ENCODE measurements around the gene ATP6V0A1.
"Not testable (repeated sequence)": the region's sequence is repeated elsewhere in the genome, so short reads cannot be mapped to it uniquely, and the experiment has no call there.

The ATP6V0A1 gene

DNA sequence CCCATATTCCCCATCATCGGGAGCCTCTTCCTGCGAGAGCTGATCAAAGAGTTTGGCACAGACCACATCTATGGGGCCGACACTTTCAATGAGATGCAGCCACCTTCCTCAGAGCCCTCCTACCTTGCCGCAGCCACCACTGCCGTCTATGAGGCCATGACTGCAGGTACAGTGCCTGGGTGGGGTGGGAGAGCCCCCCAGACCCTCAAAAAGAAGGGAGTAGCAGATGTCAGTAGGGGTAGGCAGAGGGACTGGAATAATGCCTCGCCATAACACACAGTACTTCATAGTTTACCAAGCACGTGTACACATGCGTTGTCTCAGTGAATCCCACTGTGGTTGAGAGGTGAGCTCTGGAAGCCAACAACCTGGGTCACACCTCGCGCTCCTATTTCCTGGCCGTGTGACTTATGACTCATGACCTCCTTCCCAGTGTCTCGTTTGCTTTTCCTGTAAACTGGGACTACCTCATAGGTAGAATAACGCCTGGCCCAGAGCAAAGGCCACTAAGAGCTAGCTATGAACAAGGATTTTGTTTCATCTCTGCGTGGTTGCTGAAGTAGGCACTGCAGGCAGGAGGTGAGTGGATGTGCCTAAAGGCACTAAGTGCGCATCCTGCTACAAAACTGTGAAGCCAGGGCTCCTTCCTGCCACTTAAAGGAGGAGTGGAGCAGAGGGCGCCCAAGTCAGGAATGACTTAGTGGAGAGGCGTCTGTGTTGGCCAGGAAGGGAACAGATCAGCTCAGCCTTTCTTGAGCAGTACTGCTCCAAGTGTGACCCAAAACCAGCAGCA, 82.6 kb downstream of the ATP6V0A1 start:
- DNase-seq (ENCODE audit: low spot score), result peak; percentile 2

DNA sequence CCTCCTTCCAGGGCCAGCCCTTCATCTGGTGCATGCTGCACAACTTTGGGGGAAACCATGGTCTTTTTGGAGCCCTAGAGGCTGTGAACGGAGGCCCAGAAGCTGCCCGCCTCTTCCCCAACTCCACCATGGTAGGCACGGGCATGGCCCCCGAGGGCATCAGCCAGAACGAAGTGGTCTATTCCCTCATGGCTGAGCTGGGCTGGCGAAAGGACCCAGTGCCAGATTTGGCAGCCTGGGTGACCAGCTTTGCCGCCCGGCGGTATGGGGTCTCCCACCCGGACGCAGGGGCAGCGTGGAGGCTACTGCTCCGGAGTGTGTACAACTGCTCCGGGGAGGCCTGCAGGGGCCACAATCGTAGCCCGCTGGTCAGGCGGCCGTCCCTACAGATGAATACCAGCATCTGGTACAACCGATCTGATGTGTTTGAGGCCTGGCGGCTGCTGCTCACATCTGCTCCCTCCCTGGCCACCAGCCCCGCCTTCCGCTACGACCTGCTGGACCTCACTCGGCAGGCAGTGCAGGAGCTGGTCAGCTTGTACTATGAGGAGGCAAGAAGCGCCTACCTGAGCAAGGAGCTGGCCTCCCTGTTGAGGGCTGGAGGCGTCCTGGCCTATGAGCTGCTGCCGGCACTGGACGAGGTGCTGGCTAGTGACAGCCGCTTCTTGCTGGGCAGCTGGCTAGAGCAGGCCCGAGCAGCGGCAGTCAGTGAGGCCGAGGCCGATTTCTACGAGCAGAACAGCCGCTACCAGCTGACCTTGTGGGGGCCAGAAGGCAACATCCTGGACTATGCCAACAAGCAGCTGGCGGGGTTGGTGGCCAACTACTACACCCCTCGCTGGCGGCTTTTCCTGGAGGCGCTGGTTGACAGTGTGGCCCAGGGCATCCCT, 84.8 kb downstream of the ATP6V0A1 start:
- peak; percentile 4 for DNase-seq (ENCODE audit: low spot score)

DNA sequence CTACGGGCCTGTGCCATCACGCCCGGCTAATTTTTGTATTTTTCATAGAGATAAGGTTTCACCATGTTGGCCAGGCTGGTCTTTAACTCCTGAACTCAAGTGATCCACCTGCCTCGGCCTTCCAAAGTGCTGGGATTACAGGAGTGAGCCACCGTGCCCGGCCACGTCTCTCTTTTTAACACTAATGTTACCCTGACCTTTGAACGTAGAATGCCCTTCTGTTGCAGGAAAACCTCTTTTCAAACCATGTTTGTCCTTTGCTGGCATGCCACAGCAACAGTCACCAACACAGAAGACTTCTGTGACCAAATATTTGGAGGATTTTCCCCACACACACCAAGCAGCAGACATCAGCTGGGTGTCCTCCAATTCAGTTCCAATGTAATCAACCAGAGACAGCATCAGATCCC, 86.2 kb downstream of the ATP6V0A1 start:
- no peak for DNase-seq (ENCODE audit: low spot score)

DNA sequence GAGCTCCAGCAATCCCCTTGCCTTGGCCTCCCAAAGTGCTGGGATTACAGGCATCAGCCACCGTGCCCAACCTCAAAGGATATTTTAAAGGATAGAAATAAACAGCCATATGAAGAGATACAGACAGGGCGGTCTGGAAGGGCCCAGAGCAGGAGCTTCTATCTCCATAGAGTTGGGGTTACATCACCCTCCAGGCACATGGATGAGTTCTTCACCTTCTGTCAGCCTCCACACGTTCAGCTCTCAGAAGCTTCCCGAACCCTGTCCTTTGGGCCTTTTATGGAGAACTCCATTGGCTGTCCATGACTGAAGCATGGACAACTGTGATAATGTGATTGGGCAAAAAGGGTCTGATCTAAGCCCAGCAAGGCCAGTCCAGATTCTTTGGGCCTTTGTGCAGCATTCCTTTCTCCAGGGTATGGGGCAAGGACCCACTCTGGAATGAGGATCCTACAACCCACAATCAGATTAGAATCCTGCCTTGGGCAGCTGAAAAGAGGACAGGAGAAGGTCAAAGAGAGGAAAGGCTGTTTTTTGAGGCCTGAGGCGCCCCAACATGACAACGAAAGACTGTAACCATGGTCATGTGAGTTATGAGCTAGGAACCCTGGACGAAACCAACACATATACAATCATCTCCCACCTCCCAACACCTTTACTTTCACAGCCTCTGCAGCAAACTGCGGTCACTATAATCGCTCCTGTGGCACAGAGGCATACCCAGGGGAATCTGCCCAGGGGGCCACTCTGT, 87.3 kb downstream of the ATP6V0A1 start:
- DNase-seq (ENCODE audit: low spot score), result not testable (repeated sequence)

DNA sequence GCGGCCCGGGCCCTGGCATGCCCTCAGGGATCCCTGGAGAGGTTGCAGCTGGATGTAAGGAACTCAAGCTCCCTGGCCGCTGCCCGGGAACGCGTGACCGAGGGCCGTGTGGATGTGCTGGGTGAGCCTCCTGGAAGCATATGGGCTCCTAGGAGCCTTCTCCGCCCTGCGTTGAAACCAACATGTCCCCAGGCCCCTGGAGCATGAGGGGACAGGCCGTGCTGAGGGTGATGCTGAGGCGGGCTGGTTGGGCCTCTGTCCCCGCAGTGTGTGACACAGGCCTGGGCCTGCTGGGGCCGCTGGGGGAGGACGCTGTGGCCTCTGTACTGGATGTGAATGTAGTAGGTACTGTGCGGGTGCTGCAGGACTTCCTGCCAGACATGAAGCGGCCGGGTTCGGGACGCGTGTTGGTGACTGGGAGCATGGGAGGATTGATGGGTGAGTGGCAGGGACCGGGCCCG, 88.4 kb downstream of the ATP6V0A1 start:
- no peak for DNase-seq (ENCODE audit: low spot score)

DNA sequence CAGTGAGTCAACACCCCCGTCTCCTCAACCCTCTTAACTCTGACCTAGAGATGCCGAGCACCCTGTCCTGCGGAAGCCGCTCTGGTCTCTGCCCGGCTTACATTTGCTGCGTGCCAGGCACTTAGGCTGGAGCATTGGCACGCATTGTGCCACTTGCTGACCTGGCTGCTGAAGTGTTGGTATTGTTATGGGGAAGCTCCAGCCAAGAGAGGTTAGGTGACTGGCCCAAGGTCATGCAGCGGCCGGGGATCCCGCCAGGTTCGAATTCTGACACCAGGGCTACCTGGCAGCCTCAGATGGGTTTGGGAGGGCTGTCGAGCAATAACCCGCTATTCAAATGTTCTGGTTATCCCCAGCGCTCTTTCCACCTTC, 89.0 kb downstream of the ATP6V0A1 start:
- no peak for DNase-seq (ENCODE audit: low spot score)

DNA sequence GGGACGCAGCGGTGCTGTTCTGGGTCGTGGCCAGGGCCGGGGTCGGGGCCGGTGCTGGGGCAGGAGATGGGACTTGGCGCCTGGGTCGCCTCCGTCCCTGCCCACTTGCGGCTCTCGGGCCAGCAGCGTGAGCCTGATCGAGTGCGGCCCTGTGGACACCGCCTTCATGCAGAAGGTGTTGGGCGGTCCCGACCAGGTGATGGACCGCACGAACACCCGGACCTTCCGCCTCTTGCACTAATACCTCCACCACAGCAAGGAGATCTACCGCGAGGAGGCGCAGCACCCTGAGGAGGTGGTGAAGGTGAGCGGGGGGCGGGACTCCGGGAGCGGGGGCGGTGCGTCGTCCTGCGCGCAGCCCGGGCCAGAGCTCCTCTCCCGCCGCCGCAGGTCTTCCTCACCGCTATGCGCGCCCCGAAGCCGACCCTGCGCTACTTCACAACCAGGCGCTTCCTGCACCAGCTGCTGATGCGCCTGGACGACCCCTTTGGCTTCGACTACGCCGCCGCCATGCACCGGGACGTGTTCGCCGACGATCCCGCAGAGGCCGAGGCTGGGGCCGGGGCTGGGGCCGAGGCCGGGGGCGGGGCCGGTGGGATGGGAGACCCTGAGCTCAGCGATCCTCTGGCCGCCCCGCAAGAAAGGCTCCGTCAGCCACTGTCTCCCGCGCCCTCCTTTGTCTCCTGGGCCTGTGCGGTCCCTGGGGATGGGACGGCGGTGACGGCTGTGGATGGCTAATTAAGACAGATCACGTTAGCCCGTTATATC, 89.6 kb downstream of the ATP6V0A1 start:
- DNase-seq (ENCODE audit: low spot score), result no peak

DNA sequence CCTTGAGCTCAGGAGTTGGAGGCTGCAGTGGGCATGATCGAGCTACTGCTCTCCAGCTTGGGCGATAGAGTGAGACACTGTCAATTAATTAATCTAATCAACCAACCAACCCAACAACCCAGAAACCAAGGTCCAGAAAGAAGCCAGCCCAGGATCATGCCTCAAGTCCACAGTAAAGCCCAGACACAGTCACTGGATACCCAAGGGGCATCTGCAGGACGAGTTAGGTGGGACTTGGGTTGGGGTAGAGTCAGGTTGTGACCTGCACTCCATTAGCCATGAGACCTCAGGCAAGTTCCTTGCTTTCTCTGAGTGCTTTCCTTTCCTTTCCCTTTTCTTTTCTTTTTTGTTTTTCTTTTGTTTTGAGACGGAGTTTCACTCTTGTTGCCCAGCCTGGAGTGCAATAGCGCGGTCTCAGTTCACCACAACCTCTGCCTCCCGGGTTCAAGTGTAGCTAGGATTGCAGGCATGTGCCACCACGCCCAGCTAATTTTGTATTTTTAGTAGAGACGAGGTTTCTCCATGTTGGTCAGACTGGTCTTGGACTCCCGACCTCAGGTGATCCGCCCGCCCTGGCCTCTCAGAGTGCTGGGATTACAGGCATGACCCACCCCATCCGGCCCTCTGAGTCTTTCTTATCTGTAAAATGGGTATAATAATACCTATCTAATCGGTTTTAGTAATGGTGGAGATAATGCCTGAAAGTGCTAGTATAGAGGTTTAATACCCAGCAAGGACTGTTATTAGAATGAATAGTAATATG, 90.5 kb downstream of the ATP6V0A1 start:
- DNase-seq (ENCODE audit: low spot score), result no peak

DNA sequence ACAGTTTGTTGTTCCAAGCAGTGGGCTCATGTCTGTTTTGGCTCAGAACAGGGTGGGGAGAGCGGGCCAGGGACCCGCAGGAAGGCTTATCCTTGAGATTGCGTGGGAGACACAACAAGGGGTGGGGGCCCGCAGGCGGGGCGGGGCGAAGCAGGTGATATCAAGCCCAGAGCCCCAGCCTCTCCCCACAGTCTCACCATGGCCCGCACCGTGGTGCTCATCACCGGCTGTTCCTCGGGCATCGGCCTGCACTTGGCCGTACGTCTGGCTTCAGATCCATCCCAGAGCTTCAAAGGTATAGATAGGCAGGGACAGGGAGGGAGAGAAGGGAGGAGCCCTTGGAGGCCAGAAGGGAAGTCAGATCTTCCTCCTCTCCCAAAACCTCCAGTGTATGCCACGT, 94.1 kb downstream of the ATP6V0A1 start, which contains the start of gene HSD17B1:
TSS of gene HSD17B1 (plus strand) at position 188 of the 400 bp plus-strand sequence. CDS start at position 199, 11 bp downstream.
- DNase-seq (ENCODE audit: low spot score), result not testable (repeated sequence)

DNA sequence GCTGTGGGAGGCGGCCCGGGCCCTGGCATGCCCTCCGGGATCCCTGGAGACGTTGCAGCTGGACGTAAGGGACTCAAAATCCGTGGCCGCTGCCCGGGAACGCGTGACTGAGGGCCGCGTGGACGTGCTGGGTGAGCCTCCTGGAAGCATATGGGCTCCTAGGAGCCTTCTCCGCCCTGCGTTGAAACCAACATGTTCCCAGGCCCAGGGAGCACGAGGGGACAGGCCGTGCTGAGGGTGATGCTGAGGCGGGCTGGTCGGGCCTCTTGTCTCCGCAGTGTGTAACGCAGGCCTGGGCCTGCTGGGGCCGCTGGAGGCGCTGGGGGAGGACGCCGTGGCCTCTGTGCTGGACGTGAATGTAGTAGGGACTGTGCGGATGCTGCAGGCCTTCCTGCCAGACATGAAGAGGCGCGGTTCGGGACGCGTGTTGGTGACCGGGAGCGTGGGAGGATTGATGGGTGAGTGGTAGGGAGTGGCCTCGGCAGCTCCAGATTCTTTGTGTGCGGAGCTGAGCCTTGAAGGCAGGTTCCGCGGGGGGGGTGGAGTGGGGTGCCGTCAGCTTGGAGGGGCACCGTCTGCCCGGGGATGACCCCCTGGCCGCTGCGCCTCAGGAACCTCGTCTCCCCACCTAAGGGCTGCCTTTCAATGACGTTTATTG, 94.6 kb downstream of the ATP6V0A1 start:
- no peak for DNase-seq (ENCODE audit: low spot score)

DNA sequence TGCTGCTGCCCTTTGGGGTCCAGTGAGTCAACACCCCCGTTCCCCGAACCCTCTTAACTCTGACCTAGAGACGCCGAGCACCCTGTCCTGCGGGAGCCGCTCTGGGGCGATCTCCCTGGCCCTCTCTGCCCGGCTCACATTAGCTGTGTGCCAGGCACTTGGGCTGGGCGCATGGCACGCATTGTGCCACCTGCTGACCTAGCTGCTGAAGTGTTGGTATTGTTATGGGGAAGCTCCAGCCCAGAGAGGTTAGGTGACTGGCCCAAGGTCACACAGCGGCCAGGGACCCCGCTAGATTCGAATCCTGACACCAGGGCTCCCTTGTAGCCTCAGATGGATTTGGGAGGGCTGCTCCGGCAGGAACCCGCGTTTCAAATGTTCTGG, 95.2 kb downstream of the ATP6V0A1 start:
- no peak for DNase-seq (ENCODE audit: low spot score)

DNA sequence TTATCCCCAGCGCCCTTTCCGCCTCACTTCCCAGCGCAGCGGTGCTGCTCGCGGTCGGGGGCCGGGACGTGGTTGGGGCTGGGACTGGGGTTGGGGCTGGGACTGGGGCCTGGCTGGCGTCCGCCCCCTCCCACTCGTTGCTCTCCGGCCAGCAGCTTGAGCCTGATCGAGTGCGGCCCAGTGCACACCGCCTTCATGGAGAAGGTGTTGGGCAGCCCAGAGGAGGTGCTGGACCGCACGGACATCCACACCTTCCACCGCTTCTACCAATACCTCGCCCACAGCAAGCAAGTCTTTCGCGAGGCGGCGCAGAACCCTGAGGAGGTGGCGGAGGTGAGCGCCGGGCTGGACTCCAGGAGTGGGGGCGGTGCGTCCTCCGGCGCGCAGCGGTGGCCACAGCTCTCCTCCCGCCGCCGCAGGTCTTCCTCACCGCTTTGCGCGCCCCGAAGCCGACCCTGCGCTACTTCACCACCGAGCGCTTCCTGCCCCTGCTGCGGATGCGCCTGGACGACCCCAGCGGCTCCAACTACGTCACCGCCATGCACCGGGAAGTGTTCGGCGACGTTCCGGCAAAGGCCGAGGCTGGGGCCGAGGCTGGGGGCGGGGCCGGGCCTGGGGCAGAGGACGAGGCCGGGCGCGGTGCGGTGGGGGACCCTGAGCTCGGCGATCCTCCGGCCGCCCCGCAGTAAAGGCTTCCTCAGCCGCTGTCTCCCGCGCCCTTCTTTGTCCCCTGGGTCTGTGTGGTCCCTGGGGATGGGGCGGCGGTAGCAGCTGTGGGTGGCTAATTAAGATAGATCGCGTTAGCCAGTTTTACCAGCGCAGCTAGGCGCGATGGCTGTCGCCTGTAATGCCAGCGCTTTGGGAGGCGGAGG, 95.8 kb downstream of the ATP6V0A1 start:
- DNase-seq (ENCODE audit: low spot score), result peak; percentile 89

DNA sequence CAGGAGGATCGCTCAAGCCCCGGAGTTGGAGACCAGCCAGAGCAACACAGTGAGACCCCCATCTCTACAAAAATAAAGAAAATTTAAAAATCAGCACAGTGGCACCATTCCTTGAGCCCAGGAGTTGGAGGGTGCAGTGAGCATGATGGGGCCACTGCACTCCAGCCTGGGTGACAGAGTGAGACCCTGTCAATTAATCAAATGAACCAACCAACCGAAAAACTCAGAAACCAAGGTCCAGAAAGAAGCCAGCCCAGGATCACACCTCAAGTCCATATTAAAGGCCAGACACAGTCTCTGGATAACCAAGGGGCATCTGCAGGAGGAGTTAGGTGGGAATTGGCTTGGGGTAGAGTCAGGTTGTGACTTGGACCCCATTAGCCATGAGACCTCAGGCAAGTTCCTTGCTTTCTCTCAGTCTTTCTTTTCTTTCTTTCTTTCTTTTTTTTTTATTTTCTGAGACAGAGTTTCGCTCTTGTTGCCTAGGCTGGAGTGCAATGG, 96.5 kb downstream of the ATP6V0A1 start:
- DNase-seq (ENCODE audit: low spot score), result no peak

DNA sequence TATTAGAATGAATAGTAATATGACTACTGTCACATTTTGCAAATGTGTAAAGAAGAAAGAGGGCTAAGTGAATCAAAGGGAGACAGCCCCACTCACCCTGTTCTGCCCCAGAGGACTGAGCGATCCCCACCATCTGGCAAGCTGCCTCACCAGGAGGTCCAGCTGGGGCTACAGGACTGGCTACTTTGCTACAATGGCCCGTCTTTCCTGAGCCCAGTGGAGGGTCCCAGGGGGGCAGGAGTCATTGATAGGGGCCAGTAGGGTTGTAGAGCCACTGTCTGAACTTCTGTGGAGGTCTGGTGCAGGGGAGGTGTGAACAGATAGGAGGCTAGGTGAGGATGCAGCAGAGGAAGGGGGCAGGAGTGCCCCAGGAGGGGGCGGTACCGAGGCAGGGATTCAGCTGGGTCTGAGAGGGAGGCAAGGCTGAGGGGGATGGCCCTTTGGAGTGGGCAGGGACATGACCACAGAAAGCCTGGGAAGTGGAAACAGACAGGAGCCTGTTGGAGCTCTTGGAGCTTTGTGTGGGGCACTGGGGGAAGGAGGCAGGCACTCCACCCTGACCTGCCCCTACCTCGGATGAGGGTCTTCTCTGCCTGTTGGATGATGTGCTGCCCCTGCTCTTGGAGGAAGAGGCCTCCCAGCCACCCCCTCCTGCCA, 97.4 kb downstream of the ATP6V0A1 start:
- DNase-seq (ENCODE audit: low spot score), result not testable (repeated sequence)

DNA sequence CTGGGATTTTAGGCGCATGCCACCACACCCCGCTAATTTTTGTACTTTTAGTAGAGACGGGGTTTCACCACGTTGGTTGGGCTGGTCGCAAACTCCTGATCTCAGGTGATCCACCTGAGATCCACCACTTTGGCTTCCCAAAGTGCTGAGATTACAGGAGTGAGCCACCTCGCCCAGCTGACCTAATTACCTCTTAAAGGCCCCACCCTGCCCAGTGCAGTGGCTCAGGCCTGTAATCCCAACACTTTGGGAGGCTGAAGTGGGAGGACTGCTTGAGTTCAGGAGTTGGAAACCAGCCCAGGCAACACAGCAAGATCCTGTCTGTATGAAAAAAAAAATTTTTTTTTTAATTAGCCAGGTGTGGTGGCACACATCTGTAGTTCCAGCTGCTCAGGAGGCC, 100.4 kb downstream of the ATP6V0A1 start:
- DNase-seq (ENCODE audit: low spot score), result no peak

DNA sequence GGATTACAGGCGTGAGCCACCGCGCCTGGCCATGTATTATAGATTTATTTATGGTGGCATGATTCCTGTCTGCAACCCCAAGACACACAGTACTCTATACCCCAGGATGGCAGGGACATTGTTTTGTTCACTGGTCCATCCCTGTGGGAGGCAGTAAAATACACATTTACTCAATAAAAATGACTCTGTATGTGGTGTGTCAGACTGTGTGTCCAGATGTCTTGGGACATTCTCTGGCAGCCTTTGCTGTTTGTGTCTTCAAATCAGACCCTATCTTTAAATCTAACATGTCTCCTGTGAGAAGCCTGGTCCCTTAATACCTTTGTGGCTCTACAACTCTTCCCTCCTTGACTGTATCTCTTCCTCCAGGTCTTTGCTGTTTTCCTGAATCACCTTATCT, 101.6 kb downstream of the ATP6V0A1 start:
- DNase-seq (ENCODE audit: low spot score), result no peak

DNA sequence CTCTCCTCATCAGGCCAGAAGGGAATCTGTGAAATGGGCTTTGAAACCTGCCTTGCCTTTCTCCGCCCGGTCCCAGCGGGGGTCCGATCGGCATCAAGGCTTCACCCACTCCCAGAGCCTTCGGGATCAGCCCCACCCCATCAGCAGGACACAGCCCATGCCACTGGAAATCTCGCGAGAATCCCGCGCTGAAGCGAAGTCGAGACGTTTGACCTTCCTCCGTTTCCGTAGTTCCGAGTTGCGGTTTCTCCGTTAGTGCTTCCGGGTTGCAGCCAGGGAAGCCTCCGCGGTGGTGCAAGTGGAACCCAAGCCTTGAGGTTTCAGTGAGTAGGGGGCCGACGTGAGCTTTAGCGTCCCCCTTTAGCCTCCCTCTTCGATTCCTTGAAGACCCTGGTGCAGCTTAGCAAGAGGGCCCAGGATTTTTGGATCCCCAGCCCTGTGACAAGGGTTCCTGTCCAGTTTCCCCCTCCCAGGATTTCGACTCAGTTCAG, 103.3 kb downstream of the ATP6V0A1 start, which contains the start of gene COASY:
TSS of gene COASY (plus strand) at position 252 of the 491 bp plus-strand sequence. CDS start 475 bp downstream, outside the sequence.
- peak; percentile 98 for DNase-seq (ENCODE audit: low spot score)
